22Rv1 (cell line): ENCODE data around the gene ITM2C.

Experiments used
- ZFX ChIP-seq: fragments of 450-650 bp; IDR thresholded peaks from 2 replicates; pipeline ENCODE4 v1.6.1; 2017; ENCODE audit warnings: antibody characterized with exemption, borderline replicate concordance
- TF ChIP-seq, protein P1 (sequence below): fragments of 450-650 bp; IDR thresholded peaks from 2 replicates; pipeline ENCODE4 v1.5.1; 2017; ENCODE audit warnings: mild to moderate bottlenecking

DNA sequence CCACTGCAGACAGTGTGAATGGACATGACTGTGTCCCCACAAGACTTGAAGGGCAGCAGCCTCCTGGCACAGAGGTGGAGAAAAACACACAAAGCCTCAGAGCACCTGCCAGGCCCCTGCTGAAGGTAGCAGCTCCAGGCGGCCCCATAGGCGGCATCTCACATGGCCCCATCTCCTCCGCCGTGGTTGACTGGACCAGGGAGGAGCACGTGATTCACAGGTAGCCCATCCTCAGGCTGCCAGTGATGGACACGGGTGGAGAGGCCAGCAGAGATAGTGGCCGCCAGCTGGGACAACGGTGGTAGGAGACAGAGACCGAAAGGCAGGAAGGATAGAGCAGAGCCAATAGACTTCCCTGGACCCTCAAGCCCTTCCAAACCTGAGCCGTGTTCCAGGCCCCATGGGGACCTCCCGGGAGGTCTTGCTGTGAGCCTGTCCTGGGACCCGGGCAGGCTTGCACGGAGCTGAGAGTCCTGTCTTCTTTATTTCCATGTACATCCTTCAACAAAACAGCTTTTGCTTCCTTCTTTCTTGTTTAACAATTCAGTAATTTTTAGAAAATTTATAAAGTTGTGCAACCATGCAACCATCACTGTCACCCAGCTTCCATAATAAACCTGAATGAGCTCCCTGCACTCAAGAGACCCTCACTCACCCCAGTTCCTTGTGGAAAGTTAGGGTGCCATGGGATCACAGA is 33.4 kb downstream of the ITM2C start:
- TF ChIP-seq, protein P1, sequence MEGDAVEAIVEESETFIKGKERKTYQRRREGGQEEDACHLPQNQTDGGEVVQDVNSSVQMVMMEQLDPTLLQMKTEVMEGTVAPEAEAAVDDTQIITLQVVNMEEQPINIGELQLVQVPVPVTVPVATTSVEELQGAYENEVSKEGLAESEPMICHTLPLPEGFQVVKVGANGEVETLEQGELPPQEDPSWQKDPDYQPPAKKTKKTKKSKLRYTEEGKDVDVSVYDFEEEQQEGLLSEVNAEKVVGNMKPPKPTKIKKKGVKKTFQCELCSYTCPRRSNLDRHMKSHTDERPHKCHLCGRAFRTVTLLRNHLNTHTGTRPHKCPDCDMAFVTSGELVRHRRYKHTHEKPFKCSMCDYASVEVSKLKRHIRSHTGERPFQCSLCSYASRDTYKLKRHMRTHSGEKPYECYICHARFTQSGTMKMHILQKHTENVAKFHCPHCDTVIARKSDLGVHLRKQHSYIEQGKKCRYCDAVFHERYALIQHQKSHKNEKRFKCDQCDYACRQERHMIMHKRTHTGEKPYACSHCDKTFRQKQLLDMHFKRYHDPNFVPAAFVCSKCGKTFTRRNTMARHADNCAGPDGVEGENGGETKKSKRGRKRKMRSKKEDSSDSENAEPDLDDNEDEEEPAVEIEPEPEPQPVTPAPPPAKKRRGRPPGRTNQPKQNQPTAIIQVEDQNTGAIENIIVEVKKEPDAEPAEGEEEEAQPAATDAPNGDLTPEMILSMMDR: no peak
- TF ChIP-seq ZFX: no peak
